Activated CD8-positive, alpha-beta memory T cell treated with anti-CD3 and anti-CD28 coated beads for 36 hours (primary cell): Measurements from ENCODE around the gene TANGO6. TPM values are rescaled to one million over a fixed set of nuclear protein-coding genes. Genes with fewer than 3 reads are reported as not detected.

Experiments used
- CTCF ChIA-PET: fragments of 350-600 bp; sonication (Branson Sonifier 250); formaldehyde crosslinking; loops from one replicate; lab custom pipeline; 2021; ENCODE audit warnings: antibody characterized with exemption; lab: Charles Lee
- POLR2A ChIA-PET: fragments of 350-600 bp; sonication (Branson Sonifier 250); formaldehyde crosslinking; loops from one replicate; lab custom pipeline; 2021; ENCODE audit warnings: antibody characterized with exemption; lab: Charles Lee
- total RNA-seq, 2 experiments: library from RNA; stranded (reverse); gene quantifications; one replicate each; pipeline ENCODE4 v1.2.3, GENCODE V29; 2021

The TANGO6 gene
- total RNA-seq, 2 experiments from 2014 or later, result 28.1 to 32.6 TPM

DNA sequence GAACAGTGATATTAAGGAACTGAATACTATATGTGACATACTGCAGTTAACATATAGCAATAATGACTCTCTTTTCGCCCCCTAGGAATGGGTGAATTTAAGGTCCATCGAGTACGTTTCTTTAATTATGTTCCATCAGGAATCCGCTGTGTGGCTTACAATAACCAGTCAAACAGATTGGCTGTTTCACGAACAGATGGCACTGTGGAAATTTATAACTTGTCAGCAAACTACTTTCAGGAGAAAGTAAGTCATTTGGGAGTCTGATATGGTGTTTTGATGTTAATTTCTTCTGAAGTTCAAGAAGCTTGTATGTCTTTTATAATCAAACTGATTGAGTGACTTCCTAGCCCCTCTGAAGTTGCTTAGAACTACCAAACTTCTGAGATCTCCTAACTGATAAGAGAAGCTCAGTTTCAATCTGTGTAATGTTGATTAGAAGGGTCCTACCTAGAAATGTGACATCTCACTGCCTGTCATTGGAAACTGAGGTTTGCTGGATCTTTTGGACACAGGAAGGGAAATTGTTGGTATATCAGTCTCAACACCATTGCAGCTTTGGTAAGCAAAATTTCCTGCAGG lies 290.1 kb downstream of the TANGO6 start:
- ChIA-PET POLR2A (interaction anchor here (0.5 to 1.3 kb wide), 5 partner anchors 20 to 289 kb away, joined by 3 to 6 read pairs (median 3); no protein-coding TSS in a partner anchor), CTCF (interaction anchor here (0.6 to 1.6 kb wide), 7 partner anchors 10 to 154 kb away, joined by 3 to 5 read pairs (median 3); no protein-coding TSS in a partner anchor)

Other genes with a start within 250 kb of the TANGO6 start
- not detected for gene CDH3, start 198.2 kb upstream of the TANGO6 start, total RNA-seq
- not detected for gene CDH1, start 106.2 kb upstream of the TANGO6 start, total RNA-seq